ENCODE measurements around the gene CHRNE.

CHRNE gene

GRCh38 chr17:4895121-4895520 is 7.8 kb downstream of the CHRNE start:
- Mint-ChIP-seq H3K4me3 (no peak overlapping the region), H3K9me3 (no peaks in the 10 kb centered on the region), H3K4me1 (no peaks in the 10 kb centered on the region), H3K27me3 (ENCODE audit: low read depth) (no peaks in the 10 kb centered on the region), H3K36me3 (ENCODE audit: low read depth) (peaks cover 25% of the 10 kb centered on the region), H3K27ac (no peak overlapping the region)
- TF ChIP-seq CTCF (IDR thresholded peaks at IDR 0.05; ENCODE audit: unreplicated experiment in 3 of 3) = no peak

GRCh38 chr17:4893721-4894560 is 9.0 kb downstream of the CHRNE start:
- no peaks in the 10 kb centered on the region for H3K27me3 Mint-ChIP-seq (ENCODE audit: low read depth)
- H3K36me3 Mint-ChIP-seq (ENCODE audit: low read depth) = peaks cover 23% of the 10 kb centered on the region
- H3K4me3 Mint-ChIP-seq = no peak overlapping the region
- H3K27ac Mint-ChIP-seq = no peak overlapping the region
- H3K4me1 Mint-ChIP-seq = peaks cover 4% of the 10 kb centered on the region
- no peak for TF ChIP-seq CTCF (IDR thresholded peaks at IDR 0.05; ENCODE audit: unreplicated experiment in 3 of 3)
- H3K9me3 Mint-ChIP-seq = no peaks in the 10 kb centered on the region

GRCh38 chr17:4893272-4893671 is 9.6 kb downstream of the CHRNE start:
- Mint-ChIP-seq H3K9me3 (no peaks in the 10 kb centered on the region), H3K27ac (peak overlapping the region in 1 of 3 experiments; percentile 41), H3K4me3 (no peak overlapping the region), H3K36me3 (ENCODE audit: low read depth) (peaks cover 24% of the 10 kb centered on the region), H3K4me1 (peaks cover 4% of the 10 kb centered on the region), H3K27me3 (ENCODE audit: low read depth) (no peaks in the 10 kb centered on the region)
- TF ChIP-seq CTCF (IDR thresholded peaks at IDR 0.05; ENCODE audit: unreplicated experiment in 3 of 3) = no peak

- H3K4me1 Mint-ChIP-seq = peaks cover 4% of the 10 kb centered on the region
- no peak for TF ChIP-seq CTCF (IDR thresholded peaks at IDR 0.05; ENCODE audit: unreplicated experiment in 3 of 3)
- no peaks in the 10 kb centered on the region for H3K27me3 Mint-ChIP-seq (ENCODE audit: low read depth)
- H3K4me3 Mint-ChIP-seq = peak overlapping the region in 1 of 3 experiments; percentile 46
- H3K36me3 Mint-ChIP-seq (ENCODE audit: low read depth) = peaks cover 24% of the 10 kb centered on the region
- no peaks in the 10 kb centered on the region for H3K9me3 Mint-ChIP-seq
- peak overlapping the region in 1 of 3 experiments; percentile 76 for H3K27ac Mint-ChIP-seq
Observed at GRCh38 chr17:4892499-4893221, 10.2 kb downstream of the CHRNE start.

GRCh38 chr17:4891411-4892410 is 11.2 kb downstream of the CHRNE start:
- Mint-ChIP-seq H3K36me3 (ENCODE audit: low read depth) (peaks cover 32% of the 10 kb centered on the region), H3K4me1 (peaks cover 4% of the 10 kb centered on the region), H3K27ac (no peak overlapping the region), H3K27me3 (ENCODE audit: low read depth) (no peaks in the 10 kb centered on the region), H3K4me3 (no peak overlapping the region), H3K9me3 (no peaks in the 10 kb centered on the region)
- TF ChIP-seq CTCF (IDR thresholded peaks at IDR 0.05; ENCODE audit: unreplicated experiment in 3 of 3) = no peak

All from nephron (organoid).